ENCODE results near the gene REEP3. TPM values are rescaled to one million over a fixed set of nuclear protein-coding genes. Genes with fewer than 3 reads are reported as not detected.
"Not testable (repeated sequence)": the region's sequence is repeated elsewhere in the genome, so short reads cannot be mapped to it uniquely, and the experiment has no call there.

REEP3 gene, protein sequence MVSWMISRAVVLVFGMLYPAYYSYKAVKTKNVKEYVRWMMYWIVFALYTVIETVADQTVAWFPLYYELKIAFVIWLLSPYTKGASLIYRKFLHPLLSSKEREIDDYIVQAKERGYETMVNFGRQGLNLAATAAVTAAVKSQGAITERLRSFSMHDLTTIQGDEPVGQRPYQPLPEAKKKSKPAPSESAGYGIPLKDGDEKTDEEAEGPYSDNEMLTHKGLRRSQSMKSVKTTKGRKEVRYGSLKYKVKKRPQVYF
- polyA plus RNA-seq (ENCODE audit: insufficient read depth in 1 of 5, insufficient read length in 5 of 5, low replicate concordance in 1 of 5), result 10 to 100 TPM; 23.3 to 44.3 (median 36.4) TPM
- long read RNA-seq, donor 1, full-length matches to known transcripts, result 6 of 6 reads
- long read RNA-seq, donor 1, partial matches to known transcripts, result 0 of 6 reads
- long read RNA-seq, donor 1, other reads (novel, unspliced or antisense), result 0 of 6 reads
- long read RNA-seq, donor 2, full-length matches to known transcripts, result 4 of 25 reads
- long read RNA-seq, donor 2, partial matches to known transcripts, result 21 of 25 reads
- long read RNA-seq, donor 2, other reads (novel, unspliced or antisense), result 0 of 25 reads
- long read RNA-seq, donor 3, full-length matches to known transcripts, result 2 of 2 reads
- long read RNA-seq, donor 3, partial matches to known transcripts, result 0 of 2 reads
- long read RNA-seq, donor 3, other reads (novel, unspliced or antisense), result 0 of 2 reads
- long read RNA-seq, donor 4, full-length matches to known transcripts, result 6 of 6 reads
- long read RNA-seq, donor 4, partial matches to known transcripts, result 0 of 6 reads
- long read RNA-seq, donor 4, other reads (novel, unspliced or antisense), result 0 of 6 reads
- long read RNA-seq, donor 5, full-length matches to known transcripts, result 5 of 14 reads
- long read RNA-seq, donor 5, partial matches to known transcripts, result 9 of 14 reads
- long read RNA-seq, donor 5, other reads (novel, unspliced or antisense), result 0 of 14 reads
- long read RNA-seq, donor 6, full-length matches to known transcripts, result 14 of 14 reads
- long read RNA-seq, donor 6, partial matches to known transcripts, result 0 of 14 reads
- long read RNA-seq, donor 6, other reads (novel, unspliced or antisense), result 0 of 14 reads
- long read RNA-seq, donor 7, full-length matches to known transcripts, result 8 of 16 reads
- long read RNA-seq, donor 7, partial matches to known transcripts, result 8 of 16 reads
- long read RNA-seq, donor 7, other reads (novel, unspliced or antisense), result 0 of 16 reads
- long read RNA-seq, donor 8, full-length matches to known transcripts, result 4 of 4 reads
- long read RNA-seq, donor 8, partial matches to known transcripts, result 0 of 4 reads
- long read RNA-seq, donor 8, other reads (novel, unspliced or antisense), result 0 of 4 reads

DNA sequence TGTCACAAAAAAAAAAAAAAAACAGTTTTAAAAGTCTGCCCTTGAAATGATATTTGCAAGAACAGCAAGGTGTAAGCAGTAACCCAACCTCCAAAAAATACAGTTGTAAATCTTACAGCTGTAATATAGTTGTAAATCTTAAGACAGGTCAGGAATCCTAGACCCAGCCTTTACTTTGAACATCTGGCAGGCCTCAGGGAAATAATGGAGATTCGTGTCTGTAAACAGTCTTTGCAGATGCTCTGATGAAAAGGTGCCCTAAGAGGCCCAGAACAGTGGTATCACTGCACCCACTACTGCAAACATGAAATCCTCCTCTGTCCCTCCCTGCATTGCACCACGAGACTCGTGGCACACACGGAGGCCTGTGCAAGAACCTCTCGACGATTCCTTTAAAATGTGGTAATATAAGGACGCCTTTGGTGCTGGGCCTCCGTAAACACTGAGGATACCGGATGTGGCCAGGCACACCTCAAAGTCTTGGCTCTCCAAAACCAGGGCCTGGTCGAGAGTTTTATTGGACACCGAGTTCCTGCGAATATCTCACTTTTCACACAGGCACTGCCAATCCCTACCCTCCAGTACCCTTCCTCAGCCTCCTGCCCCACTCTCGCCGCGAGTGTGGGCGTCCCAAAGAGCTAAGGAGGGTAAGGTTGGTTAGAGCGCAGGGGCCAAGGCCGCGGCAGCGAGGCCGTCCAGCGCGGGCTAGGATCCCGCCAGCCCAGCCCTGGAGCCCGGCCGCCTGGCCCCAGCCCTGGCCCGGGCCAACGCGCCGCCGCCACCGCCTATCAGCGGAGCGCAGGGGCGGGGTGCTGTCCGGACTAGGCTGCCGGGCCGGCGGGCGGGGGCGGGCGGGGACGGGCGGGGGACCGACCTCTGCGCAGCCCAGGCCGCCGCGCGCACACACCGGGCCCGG is at the start of gene REEP3:
Gene REEP3, plus strand, starts transcription at position 902 of the 916 bp plus-strand sequence. CDS start 145 bp downstream, outside the sequence.
- peak; percentile 53 to 61 for DNase-seq

DNA sequence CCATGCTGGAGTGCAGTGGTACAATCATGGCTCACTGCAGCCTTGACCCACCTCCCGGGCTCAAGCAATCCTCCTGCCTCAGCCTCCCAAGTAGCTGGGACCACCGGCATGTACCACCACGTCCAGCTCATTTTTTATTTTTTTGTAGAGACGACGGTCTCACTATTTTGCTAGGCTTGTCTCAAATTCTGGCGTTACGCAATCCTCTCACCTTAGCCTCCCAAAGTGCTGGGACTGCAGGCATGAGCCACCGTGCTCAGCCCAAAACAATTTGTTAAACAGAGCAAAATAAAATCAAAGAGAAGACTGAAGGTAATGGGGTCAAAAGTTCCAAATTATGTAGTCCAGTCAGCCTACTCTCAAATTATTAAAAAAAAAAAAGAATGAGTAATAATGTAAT is 46.7 kb upstream of the REEP3 start:
- no peak for DNase-seq

DNA sequence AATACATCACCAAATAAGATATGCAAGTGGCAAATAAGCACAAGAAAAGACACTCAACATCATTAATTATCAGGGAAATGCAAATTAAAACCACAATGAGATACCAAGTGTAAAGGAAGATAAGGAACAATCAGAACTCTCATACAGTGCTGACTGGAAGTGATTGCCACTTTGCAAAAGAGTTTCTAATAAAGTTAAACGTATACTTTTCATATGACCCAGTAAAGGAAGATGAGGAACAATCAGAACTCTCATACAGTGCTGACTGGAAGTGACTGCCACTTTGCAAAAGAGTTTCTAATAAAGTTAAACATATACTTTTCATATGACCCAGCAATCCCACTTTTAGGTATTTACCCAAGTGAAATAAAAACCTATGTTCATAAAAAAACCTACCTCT is 43.3 kb upstream of the REEP3 start:
- no peak for DNase-seq

DNA sequence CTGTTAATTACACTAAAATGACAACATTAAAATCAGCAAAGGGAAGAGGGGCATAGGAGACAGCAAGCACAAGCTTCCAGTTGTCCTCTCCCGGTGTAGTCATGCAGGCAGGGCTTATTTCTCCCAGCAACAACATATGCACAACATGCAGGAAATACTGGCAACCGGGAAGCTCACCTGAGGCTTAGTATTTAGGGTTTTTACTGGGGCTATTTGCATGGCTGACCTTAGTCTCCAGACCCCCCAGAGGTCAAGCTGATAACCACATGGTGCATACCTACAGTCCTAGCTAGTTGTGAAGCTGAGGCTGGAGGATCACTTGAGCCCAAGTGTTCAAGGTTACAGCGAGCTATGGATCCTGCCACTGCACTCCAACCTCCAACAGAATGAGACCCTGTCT is 42.6 kb upstream of the REEP3 start:
- no peak for DNase-seq

DNA sequence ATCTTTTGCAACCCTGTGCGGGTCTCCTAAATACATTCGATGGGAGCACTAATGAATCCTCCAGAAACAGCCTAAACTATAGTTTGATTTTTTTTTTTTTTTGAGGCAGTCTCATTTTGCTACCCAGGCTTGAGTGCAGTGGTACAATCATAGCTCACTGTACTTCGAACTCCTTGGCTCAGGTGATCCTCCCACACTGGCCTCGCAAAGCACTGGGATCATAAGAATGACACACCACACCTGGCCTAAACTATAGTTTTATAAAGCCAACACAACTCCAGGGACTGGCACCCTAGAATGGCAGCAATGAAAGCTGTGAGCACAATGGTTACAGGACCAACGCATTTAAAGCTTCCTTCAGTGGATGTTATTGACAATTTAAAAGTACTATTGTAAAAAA is 41.0 kb upstream of the REEP3 start:
- no peak for DNase-seq

DNA sequence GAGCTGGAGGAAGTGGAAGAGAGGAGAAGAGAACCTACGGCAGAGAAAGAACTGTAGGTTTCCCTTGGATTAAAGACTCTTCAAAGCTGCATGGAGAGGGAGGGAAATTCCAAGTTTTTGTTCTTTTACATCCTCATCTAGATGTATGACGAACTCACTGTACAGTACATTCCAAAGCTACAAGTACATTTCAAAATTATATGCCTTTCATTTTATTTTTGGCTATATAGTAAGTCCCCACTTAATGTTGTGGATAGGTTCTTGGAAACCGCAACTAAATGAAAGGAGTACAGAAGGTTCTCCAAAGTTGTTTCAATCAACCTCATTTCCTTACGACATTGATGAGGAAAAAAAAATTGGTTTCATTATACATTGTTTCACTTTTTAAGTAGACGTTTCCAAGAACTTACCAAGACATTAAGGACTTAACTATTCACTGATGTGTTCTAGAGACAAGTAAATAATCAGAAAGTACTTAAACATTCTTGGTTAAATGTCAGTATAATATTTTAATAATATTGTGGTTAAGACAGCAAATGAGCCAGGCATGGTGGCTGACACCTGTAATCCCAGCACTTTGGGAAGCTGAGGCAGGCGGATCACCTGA is 39.3 kb upstream of the REEP3 start:
- peak; percentile 21 to 23 for DNase-seq

DNA sequence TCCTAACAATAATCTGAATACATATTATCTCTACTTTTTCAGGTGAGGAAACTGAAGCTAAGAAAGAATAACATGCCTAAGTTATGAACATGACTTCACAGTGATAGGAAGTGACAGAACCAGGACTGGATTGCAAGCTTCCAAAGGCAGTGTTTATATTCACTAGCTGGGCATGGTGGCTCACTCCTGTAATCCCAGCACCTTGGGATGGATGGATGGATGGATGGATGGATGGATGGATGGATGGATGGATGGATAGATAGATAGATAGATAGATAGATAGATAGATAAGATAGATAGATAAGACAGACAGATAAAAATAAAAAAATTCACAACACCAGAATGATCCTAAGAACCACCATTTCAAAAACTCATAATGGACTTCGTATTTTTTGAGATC is 37.2 kb upstream of the REEP3 start:
- DNase-seq, result no peak

DNA sequence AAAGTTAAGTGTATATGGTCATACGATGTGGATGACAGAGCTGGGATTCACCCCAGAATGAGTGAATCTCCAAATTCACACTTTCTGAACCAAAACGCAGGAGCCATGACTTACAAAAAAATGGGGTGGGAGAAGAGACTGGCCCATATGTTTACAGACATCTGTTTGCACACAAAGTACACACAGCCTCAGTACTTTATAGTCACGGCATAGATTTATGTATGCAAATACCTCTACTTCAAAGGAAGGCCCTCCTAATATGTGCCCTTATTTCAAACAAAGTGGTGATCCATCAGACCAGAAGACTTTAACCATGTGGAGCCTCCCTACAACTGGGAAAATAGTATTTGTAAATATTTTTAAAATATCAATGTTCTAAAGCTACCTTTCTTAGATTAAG is 33.2 kb upstream of the REEP3 start:
- no peak for DNase-seq

DNA sequence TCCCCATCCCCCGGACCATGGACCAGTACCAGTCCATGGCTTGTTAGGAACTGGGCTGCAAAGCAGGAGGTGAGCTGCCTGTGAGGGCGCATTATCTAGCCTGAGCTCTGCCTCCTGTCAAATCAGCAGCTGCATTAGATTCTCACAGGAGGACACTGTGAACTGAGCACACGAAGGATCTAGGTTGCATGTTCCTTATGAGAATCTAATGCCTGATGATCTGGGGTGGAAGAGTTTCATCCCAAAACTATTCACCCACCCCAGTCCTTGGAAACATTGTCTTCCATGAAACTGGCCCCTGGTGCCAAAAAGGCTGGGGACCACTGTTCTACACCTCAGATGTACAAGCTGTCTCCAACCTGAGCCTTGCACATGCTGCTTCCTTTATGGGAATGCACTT is 31.4 kb upstream of the REEP3 start:
- DNase-seq, result no peak

DNA sequence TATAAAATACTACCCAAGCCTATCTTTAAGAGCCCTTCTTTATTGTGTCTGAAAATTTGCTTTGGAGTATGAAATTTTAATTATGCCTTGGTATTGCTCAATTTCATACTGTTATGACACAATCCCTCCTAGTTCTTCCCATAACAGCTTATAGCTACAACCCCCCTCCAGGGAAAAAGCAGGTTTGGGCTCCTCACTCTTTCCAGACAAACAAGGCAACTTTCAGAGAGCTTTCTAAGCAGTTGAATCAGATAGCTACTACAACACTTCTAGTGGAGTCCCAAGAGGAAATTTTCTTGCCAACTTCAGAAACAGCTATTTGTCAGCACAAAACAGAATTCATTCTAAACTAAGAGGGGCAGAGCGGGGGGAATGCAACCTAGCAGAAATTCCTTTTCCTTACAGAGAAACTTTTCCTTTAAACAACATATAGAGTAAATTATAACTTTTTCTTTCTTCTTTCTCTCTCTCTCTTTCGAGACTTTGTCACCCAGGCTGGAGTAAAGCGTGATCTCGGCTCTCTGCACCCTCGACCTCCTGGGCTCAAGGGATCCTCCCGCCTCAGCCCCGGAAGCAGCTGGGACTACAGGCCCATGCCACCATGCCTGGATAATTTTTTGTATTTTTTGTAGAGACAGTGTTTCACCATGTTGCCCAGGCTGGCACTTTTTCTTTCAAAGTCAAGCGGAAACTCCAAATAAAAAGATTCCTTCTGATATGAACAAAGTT is 29.4 kb upstream of the REEP3 start:
- DNase-seq, result peak; percentile 77 to 84

DNA sequence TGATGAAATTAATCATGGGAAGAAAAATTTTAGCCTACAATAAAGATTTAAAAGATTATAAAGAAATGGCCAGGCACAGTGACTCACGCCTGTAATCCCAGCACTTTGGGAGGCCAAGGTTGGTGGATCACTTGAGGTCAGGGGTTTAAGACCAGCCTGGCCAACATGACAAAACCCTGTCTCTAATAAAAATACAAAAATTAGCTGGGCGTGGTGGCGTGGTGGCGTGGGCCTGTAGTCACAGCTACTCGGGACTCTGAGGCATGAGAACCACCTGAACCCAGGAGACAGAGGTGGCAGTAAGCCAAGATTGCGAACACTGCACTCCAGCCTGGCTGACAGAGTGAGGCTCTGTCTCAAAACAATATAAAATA is 28.9 kb upstream of the REEP3 start:
- DNase-seq, result not testable (repeated sequence)

DNA sequence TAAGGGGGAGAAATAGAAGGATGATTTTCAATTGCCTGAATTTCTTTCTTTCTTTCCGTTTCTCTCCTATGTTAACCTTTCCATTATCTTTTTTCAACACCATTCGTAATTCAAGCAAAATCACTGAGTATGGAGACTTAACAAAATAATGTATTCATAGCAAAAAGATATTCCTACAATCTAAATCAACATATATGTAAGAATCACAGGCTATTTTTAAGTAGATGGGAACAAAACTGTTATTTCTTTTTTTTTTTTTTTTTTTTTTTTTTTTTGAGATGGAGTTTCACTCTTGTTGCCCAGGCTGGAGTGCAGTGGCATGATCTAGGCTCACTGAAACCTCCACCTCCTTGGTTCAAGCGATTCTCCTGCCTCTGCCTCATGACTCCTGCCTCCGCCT is 28.2 kb upstream of the REEP3 start:
- DNase-seq, result no peak

DNA sequence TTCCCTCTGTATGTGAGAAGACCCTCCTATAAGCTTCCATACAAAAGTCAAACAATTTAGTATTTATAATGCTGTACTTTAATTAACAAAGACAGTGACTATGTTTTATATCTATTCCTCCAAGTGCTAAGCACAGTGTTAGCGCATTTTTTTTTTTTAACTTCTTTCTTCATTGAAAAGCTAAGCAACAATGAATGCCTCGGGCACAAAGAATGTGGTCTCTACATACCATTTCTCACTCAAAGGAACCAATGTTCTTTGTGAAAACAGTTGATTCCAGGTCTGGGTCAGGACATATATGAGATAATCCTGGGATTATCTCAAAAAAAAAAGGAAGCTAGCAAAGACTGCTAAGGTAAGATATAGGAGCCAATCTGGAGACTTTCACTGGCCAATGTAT is 26.2 kb upstream of the REEP3 start:
- DNase-seq, result no peak

DNA sequence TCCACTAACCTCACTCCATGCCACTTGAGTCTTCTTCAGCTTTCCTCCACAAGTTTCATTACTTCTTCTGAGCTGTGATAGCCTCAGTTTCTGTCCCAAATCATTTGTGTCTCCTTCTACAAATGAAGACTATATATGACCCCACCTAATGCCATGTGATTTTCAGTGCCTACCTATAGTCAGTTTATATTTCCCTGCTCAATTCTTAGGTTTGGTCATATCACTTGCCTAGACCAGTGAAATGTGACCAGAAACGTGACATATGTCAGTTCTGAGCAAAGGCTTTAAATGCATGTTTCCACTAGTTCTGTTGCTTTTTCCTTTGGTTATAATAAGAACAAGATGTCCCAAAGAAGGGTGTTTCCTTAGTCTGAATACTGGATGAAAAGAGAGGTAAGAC is 24.6 kb upstream of the REEP3 start:
- DNase-seq, result no peak

DNA sequence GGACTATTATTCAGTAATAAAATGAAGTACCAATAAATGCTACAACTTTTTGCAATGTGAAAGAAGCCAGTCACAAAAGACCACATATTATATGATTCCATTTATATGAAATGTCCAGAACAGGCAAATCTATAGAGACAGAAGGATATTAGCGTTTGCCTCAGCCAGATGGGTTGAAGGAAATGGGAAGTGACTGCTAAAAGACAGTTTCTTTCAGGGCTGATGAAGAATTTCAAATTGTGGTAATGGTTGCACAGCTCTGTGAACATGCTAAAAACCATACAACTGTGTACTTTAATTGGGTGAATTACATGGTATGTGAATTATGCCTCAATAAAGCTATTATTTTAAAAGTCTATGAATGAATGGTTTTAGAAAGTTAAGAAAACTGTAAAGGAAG is 23.9 kb upstream of the REEP3 start:
- no peak for DNase-seq

DNA sequence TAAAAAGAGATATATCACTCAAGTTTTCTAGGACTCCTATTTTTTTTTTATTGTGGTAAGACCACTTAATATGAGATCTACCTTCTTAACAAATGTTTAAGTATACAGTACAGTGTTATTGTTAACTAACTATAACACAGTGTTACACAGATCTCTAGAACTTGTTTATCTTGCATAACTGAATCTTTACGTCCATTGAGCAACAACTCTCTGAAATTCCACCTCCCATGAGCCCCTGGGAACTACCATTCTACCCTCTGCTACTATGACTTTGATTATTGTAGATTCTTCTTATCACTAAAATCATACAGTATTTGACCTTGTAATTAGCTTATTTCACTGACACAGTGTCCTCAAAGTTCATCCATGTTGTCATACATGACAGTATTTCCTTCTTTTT is 22.5 kb upstream of the REEP3 start:
- no peak for DNase-seq

DNA sequence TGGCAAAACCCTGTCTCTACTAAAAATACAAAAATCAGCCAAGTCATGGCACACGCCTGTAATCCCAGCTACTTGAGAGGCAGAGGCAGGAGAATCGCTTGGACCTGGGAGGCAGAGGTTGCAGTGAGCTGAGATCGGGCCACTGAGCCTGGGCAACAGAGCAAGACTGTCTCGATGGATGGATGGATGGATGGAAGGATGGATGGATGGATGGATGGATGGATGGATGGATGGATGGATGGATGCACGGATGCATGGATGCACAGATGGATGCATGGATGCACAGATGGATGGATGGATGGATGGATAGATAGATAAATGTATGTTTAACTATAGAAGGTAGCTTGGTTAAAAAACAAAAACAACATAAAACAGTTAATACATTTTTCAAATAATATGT is 20.6 kb upstream of the REEP3 start:
- not testable (repeated sequence) for DNase-seq

DNA sequence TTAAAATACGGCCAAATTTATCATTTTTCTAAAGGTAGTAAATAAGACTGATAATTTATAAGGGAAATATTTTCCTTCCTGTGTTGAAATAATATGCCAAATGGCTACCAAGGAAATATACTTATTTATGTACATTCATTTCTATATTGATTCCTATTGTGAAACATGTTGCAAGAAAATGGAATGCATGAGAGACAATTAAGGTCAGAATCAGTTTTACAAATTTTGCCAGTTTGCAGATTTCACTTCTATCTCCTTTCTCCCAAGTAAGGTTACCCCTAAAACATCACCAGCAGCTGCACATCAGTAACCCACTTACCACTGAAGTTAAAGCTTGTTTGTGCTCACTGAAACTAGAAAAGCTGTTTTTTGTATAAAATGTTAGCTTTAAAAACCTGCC is 19.2 kb upstream of the REEP3 start:
- DNase-seq, result no peak

DNA sequence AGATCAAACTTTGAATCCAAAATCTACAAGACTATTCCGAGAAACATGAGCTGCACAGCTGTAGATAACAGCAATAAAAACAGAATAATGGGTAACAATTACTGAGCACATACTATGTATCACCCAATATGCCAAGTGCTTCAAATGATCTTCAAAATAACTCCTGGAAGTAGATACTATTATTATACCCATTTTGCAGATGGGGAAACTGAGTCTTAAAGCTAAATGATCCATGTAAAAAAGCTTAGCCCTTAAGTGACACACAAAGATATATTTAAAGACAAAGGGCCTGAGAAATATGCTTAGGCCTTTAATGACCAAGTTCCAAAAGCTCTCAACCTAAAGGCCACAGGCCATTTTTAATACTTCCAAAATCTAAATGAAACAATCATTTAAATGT is 18.4 kb upstream of the REEP3 start:
- no peak for DNase-seq

DNA sequence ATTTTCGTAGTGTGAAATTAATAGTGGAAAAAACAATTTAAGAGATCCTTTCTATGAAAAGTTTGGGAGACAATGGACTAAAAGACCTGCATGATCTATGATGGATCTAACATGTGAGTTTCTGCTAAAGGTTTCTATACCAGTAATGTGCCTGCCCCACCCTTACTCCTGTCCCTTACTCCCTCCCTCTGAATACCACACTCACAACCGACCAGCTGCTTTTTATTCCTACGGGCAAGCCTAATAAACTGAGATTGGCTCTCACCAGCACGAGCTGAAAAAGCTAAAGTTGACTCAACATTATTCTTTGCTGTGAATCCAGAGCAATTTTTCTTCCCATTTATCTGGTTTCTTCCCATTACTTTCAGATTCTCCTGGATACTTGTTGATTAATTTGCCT is 17.8 kb upstream of the REEP3 start:
- DNase-seq, result no peak

Data from right lung (tissue), 10 donors.